HG02852 (cell line): ENCODE measurements around the gene SMU1.
A peak's percentile ranks its signal among the peaks of the same experiment; 100 is the strongest.

ENCODE experiments used
- ATAC-seq: cut with Tn5 transposase; IDR thresholded peaks from one replicate; pipeline ENCODE4 v1.9.1; 2021; ENCODE audit warnings: mild to moderate bottlenecking, moderate library complexity; ENCODE audit not compliant: unreplicated experiment

The SMU1 gene

GRCh38 chr9:33076046-33077004 is at the start of gene SMU1:
TSS of gene SMU1 (minus strand) at chr9:33076674. CDS start at chr9:33076608, 66 bp downstream.
- peak; percentile 98 for ATAC-seq

DNA sequence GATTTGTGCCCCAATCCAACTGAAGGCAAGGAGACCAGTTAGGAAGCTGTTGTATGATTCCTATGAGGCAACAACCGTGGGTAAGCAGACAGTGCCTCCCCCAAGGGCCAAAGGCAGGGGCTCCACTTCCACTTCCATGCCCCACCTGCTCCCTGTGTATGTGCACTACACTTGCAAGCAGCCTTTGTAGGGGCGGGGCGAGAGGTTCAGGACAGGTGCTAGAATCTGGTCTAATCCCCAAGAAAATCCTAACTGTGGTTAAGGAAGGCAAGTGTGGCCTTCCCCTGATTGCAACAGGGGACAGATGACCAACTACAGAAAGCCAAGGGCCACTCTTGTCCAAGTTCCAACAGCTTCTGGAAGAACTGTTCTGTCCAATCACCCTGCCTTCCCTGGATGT is 49.0 kb upstream of the SMU1 start:
- no peak for ATAC-seq

- ATAC-seq: peak; percentile 48
Observed at GRCh38 chr9:33124751-33125381, 48.4 kb upstream of the SMU1 start.

- no peak for ATAC-seq
Observed at GRCh38 chr9:33124046-33124445, 47.6 kb upstream of the SMU1 start.

GRCh38 chr9:33123407-33124031 is 47.0 kb upstream of the SMU1 start:
- no peak for ATAC-seq

DNA sequence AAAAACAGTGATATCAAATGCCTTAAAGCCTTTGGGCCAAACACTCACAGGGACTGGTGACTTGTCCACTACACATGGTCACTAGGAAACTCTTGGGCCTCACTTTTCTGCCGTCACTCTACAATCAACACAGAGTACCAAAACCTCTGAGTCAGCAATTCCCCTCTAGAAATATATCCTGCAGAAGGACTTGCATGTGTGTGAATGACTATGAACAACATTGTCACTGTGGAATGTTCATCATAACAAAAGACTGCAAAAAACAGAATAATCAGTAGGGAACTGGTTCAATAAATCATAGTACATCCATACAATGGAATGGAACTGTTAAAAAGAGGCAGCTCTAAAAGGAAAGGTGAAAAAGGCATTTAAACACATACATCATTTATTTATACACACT is 44.1 kb upstream of the SMU1 start:
- ATAC-seq: no peak

- no peak for ATAC-seq
Observed at GRCh38 chr9:33117796-33118195, 41.3 kb upstream of the SMU1 start.

DNA sequence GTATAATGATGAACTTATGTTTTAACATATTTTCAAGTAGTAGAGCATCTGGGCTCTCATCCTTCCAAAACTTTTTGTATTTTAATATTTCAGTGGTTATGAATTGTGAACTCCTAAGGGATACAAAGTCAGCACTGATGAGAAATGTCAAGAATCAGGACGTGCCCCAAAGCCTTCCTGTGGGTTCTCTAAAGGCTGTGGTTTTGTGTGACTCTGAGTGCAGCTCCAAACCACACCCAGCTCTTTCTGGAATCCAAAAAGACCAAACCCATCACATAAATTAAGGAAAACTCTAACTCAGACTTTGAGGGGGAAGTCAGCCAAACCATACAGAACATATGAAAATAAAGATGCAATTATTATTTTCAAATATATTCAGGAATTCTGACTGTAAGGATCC is 40.8 kb upstream of the SMU1 start:
- no peak for ATAC-seq

- ATAC-seq: peak; percentile 56
Observed at GRCh38 chr9:33116860-33117259, 40.4 kb upstream of the SMU1 start.

GRCh38 chr9:33114746-33115145 is 38.3 kb upstream of the SMU1 start:
- no peak for ATAC-seq

GRCh38 chr9:33113799-33114547 is 37.5 kb upstream of the SMU1 start:
- ATAC-seq: no peak

- ATAC-seq: no peak
Observed at GRCh38 chr9:33112094-33112493, 35.6 kb upstream of the SMU1 start.

DNA sequence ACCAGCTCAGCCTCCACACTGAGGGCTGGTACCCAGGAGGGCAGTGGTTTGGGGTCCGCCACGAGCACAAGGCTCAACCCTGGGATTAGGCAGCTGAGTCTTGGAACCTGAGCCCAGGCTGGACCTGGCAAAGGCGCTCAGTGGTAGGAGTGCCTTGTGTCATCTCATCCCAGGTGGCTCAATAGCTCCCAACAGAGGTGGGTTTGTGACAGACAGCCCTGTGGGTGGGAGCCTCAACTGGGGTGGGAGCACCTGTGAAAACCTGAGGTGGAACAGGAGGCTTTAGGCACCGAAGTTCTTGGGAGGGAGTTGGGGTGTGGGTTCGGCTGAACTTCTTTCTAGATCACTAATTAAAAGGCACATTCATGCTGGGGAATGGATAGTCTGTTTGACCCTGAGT is 35.2 kb upstream of the SMU1 start:
- ATAC-seq: no peak

GRCh38 chr9:33110686-33111085 is 34.2 kb upstream of the SMU1 start:
- no peak for ATAC-seq

- ATAC-seq: no peak
Observed at GRCh38 chr9:33109850-33110595, 33.5 kb upstream of the SMU1 start.

DNA sequence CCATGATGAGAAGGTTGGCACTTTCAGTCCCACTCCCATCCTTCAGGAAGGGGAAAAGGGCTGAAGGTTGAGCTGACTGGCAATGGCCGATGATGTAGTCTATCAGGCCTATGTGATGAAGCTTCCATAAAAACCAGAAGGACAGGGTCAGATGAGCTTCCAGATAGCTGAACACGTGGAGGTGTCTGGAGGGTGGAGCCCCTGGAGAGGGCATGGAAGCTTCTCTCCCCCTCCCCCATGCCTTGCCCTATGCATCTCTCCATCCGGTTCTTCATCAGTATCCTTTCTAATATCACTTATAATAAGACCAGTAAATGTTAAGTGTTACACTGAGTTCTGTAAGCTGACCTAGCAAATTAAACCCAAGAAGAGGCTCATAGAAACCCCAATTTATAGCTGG is 32.6 kb upstream of the SMU1 start:
- no peak for ATAC-seq

GRCh38 chr9:33108472-33108871 is 32.0 kb upstream of the SMU1 start:
- ATAC-seq: no peak

GRCh38 chr9:33107762-33108161 is 31.3 kb upstream of the SMU1 start:
- no peak for ATAC-seq

GRCh38 chr9:33106827-33107621 is 30.6 kb upstream of the SMU1 start:
- no peak for ATAC-seq

GRCh38 chr9:33106372-33106771 is 29.9 kb upstream of the SMU1 start:
- no peak for ATAC-seq
